ENCODE measurements around the gene PRKAB2.

DNA sequence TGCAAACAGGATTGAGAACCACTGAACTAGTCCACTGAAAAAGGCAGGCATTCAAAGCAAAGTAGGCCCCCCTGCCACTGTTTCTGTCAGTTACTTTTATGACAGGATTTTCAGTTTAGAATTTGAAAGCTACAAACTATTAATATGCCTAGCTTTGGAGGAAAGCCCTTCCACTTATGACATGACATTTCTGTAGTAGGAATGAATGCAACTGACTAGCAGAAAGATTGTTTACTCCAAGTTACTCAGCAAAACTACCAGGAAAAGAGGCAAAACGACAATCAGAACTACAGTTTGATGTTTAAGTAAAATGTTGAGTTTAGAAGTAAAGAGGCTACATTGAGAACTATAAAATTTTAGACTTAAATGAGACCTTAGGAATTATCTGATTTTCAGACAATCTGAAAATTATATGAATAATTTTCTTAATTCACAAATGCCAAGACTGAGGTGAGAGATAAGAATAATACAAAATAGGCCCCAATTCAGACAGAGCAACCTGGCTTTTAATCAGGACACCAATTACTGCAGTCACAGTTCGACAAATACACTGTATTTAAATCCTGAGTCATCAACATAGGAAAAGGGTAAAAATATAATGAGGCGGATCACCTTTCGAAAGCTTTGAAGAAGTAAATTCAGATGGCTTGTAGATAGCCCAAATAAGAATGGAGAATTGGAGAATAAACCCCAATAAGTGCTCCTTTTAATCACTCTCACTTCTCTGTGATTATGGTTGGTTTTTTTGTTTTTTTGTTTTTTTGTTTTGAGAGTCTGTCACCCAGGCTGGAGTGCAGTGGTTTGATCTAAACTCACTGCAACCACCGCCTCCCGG lies 2.2 kb downstream of the PRKAB2 start:
- TF ChIP-seq ELF4 (IDR thresholded peaks at IDR 0.05) = no peak
- no peak for TF ChIP-seq TARDBP (IDR thresholded peaks at IDR 0.05)

All from HEK293T (cell line).